H1 (cell line): ENCODE results near the gene AP3D1. TPM values are rescaled to one million over a fixed set of nuclear protein-coding genes. Genes with fewer than 3 reads are reported as not detected.

Experiments
- SIN3A ChIP-seq, 2 experiments: IDR thresholded peaks in 1 of 2; conservative IDR thresholded peaks in 1 of 2; 2 replicates each; pipeline ENCODE4 v1.6.1; 2011 to 2012; ENCODE audit warnings: low read length in 2 of 2, improper control_type of control experiment in 1 of 2, low read depth in 1 of 2, mild to moderate bottlenecking in 1 of 2
- polyA plus RNA-seq, 7 experiments: library from polyadenylated mRNA; depleted of rRNA in 3 of 7; stranded (reverse) in 5 of 7; unstranded in 2 of 7; fragments of >200 nt in 5 of 7; fragments of 200-250 nt in 2 of 7; gene quantifications; 1 replicate in 5 of 7; 2 replicates in 1 of 7; 4 replicates in 1 of 7; pipeline versions ENCODE4 v1.2.1 to v1.2.3, GENCODE V29; 2011 to 2013; ENCODE audit warnings: missing spikeins in 2 of 7, mixed read lengths in 2 of 7
- total RNA-seq: library from RNA; stranded (reverse); fragmentation: NEBNext Ultra II Directional; extraction: Animal tissue kit (Norgen Biotek cat#: 25700); gene quantifications from 2 replicates; pipeline ENCODE4 v1.2.1, GENCODE V29; 2021

Gene AP3D1
- total and polyA plus RNA-seq, 2 of the 8 experiments (the other 6 are each of a cell fraction or from before 2014, with no cell fraction given), result 161 to 174 TPM

GRCh38 chr19:2139385-2140137 is 11.8 kb downstream of the AP3D1 start (continued):
- no peak for TF ChIP-seq SIN3A (conservative IDR thresholded peaks at IDR 0.05 in 1 of 2, IDR thresholded peaks at IDR 0.05 in 1 of 2; ENCODE audit: low read depth in 1 of 2, low read length in 2 of 2)
